A549 treated with DMSO at 1 μM for 4 hours (cell line): Measurements from ENCODE around the gene CATSPER1. TPM values are rescaled to one million over a fixed set of nuclear protein-coding genes. Genes with fewer than 3 reads are reported as not detected.

Experiments used
- total RNA-seq: library from RNA; stranded (reverse); fragments of 200-300 nt; extraction: Qiagen RNA extraction; gene quantifications from 5 replicates; pipeline ENCODE4 v1.2.3, GENCODE V29; 2022; ENCODE audit warnings: low read depth

Gene CATSPER1
- total RNA-seq: 0.53 to 2.1 TPM (median 1.5 TPM) in 5 replicates

GRCh38 chr11:66026017-66026529 lies at the start of gene CATSPER1:
Gene CATSPER1, minus strand, starts transcription at chr11:66026479. Its CDS starts 100 bp downstream, at chr11:66026379.

GRCh38 chr11:66069715-66070603 lies 43.7 kb upstream of the CATSPER1 start, which contains the start of gene PACS1:
Gene PACS1, plus strand, starts transcription at chr11:66070272. Its CDS starts 215 bp downstream, at chr11:66070487.

GRCh38 chr11:66051766-66052663 lies 25.7 kb upstream of the CATSPER1 start, which contains the start of gene SF3B2:
Gene SF3B2, plus strand, starts transcription at chr11:66052364. Its CDS starts 21 bp downstream, at chr11:66052385.

GRCh38 chr11:66048547-66049323 lies 22.5 kb upstream of the CATSPER1 start, which contains the start of gene GAL3ST3:
Gene GAL3ST3, minus strand, starts transcription at chr11:66049161. Its CDS starts 3,746 bp downstream, at chr11:66045415.

GRCh38 chr11:66011785-66012303 lies 14.4 kb downstream of the CATSPER1 start, which contains the start of gene CST6:
Gene CST6, plus strand, starts transcription at chr11:66012008. Its CDS starts 37 bp downstream, at chr11:66012045.

GRCh38 chr11:66001942-66002647 lies 24.2 kb downstream of the CATSPER1 start, which contains the start of the genes BANF1 and EIF1AD:
Gene BANF1, plus strand, starts transcription at chr11:66002503. Its CDS starts 748 bp downstream, at chr11:66003251.
Gene EIF1AD, minus strand, starts transcription at chr11:66002157. Its CDS starts 1,768 bp downstream, at chr11:66000389.

Other genes with a start within 250 kb of the CATSPER1 start
- 10.0 to 13.8 TPM (median 11.8 TPM) in 5 replicates for gene AP5B1, start 245.5 kb downstream of the CATSPER1 start, total RNA-seq
- gene OVOL1, start 239.4 kb downstream of the CATSPER1 start, total RNA-seq: 0.02 to 0.08 TPM (median 0.02 TPM) in 3 of 5 replicates, not detected in the others
- gene SNX32, start 192.5 kb downstream of the CATSPER1 start, total RNA-seq: 0.06 to 0.14 TPM (median 0.11 TPM) in 4 of 5 replicates, not detected in the other
- 2,114 to 2,300 TPM (median 2,193 TPM) in 5 replicates for gene CFL1, start 168.3 kb downstream of the CATSPER1 start, total RNA-seq
- gene MUS81, start 166.0 kb downstream of the CATSPER1 start, total RNA-seq: 24.8 to 34.5 TPM (median 33.9 TPM) in 5 replicates
- gene EFEMP2, start 153.7 kb downstream of the CATSPER1 start, total RNA-seq: 0.67 to 2.1 TPM (median 1.4 TPM) in 5 replicates
- 0.09 TPM in 1 of 5 replicates, not detected in the others for gene CTSW, start 146.6 kb downstream of the CATSPER1 start, total RNA-seq
- 74.2 to 92.5 TPM (median 85.4 TPM) in 5 replicates for gene FIBP, start 138.0 kb downstream of the CATSPER1 start, total RNA-seq
- gene CCDC85B, start 135.8 kb downstream of the CATSPER1 start, total RNA-seq: 21.7 to 51.3 TPM (median 42.0 TPM) in 5 replicates
- 176 to 296 TPM (median 205 TPM) in 5 replicates for gene FOSL1, start 126.1 kb downstream of the CATSPER1 start, total RNA-seq
- gene C11orf68, start 107.4 kb downstream of the CATSPER1 start, total RNA-seq: 58.3 to 75.5 TPM (median 60.6 TPM) in 5 replicates
- gene DRAP1, start 107.1 kb downstream of the CATSPER1 start, total RNA-seq: 204 to 286 TPM (median 228 TPM) in 5 replicates
- gene TSGA10IP, start 81.0 kb downstream of the CATSPER1 start, total RNA-seq: not detected in 5 replicates
- gene SART1, start 64.7 kb downstream of the CATSPER1 start, total RNA-seq: 43.7 to 71.8 TPM (median 59.1 TPM) in 5 replicates
- gene EIF1AD, start 24.3 kb downstream of the CATSPER1 start, total RNA-seq: 41.2 to 48.0 TPM (median 43.0 TPM) in 5 replicates
- gene BANF1, start 24.0 kb downstream of the CATSPER1 start, total RNA-seq: 374 to 484 TPM (median 463 TPM) in 5 replicates
- gene CST6, start 14.5 kb downstream of the CATSPER1 start, total RNA-seq: not detected in 5 replicates
- not detected in 5 replicates for gene GAL3ST3, start 22.7 kb upstream of the CATSPER1 start, total RNA-seq
- gene SF3B2, start 25.9 kb upstream of the CATSPER1 start, total RNA-seq: 168 to 185 TPM (median 175 TPM) in 5 replicates
- gene PACS1, start 43.8 kb upstream of the CATSPER1 start, total RNA-seq: 49.5 to 72.3 TPM (median 60.7 TPM) in 5 replicates
- 34.8 to 48.3 TPM (median 43.1 TPM) in 5 replicates for gene KLC2, start 231.2 kb upstream of the CATSPER1 start, total RNA-seq
- 132 to 155 TPM (median 139 TPM) in 5 replicates for gene RAB1B, start 242.2 kb upstream of the CATSPER1 start, total RNA-seq